ENCODE measurements around the gene ABCA7. TPM values are rescaled to one million over a fixed set of nuclear protein-coding genes. Genes with fewer than 3 reads are reported as not detected.
A peak's percentile ranks its signal among the peaks of the same experiment; 100 is the strongest.

Gene ABCA7
- total and polyA plus RNA-seq, 2 of the 13 experiments (the other 11 are each of a cell fraction or from before 2014, with no cell fraction given), result 4.4 to 32.4 TPM

- TF ChIP-seq RFX5 (IDR thresholded peaks at IDR 0.05; ENCODE audit: low read depth, low read length) (no peak), SRSF9 (IDR thresholded peaks at IDR 0.05; ENCODE audit: borderline replicate concordance, insufficient read depth, low read depth, low read length, poor library complexity, severe bottlenecking) (no peak), SPEN (CRISPR knock-in tag; IDR thresholded peaks at IDR 0.05; ENCODE audit: low read depth) (peak; percentile 71), ELF1 (CRISPR knock-in tag; IDR thresholded peaks at IDR 0.05) (peak; percentile 55), ZNF296 (CRISPR knock-in tag; conservative IDR thresholded peaks at IDR 0.05) (0 out of 2 replicates have a peak, but pooled peaks have one; percentile 9), RNF2 (conservative IDR thresholded peaks at IDR 0.05; ENCODE audit: low read depth) (no peak), GATAD2A (CRISPR knock-in tag; IDR thresholded peaks at IDR 0.05) (peak; percentile 70), ZNF569 (CRISPR knock-in tag; IDR thresholded peaks at IDR 0.05; ENCODE audit: borderline replicate concordance) (no peak), HIC2 (CRISPR knock-in tag; IDR thresholded peaks at IDR 0.05; ENCODE audit: low read depth) (peak; percentile 64; the same call in 1 of the 2 replicates), GPN1 (CRISPR knock-in tag; IDR thresholded peaks at IDR 0.05; ENCODE audit: borderline replicate concordance) (no peak), MTF2 (CRISPR knock-in tag; IDR thresholded peaks at IDR 0.05; ENCODE audit: borderline replicate concordance) (no peak), PHF8 (CRISPR knock-in tag; IDR thresholded peaks at IDR 0.05) (peak; percentile 54; the same call in 1 of the 2 replicates), ZNF772 (CRISPR knock-in tag; IDR thresholded peaks at IDR 0.05) (peak; percentile 82), ZNF251 (CRISPR knock-in tag; IDR thresholded peaks at IDR 0.05) (no peak), NFE2 (CRISPR knock-in tag; IDR thresholded peaks at IDR 0.05) (no peak), ZNF644 (CRISPR knock-in tag; IDR thresholded peaks at IDR 0.05; ENCODE audit: low read depth) (no peak)
- TF ChIP-seq, protein P1, sequence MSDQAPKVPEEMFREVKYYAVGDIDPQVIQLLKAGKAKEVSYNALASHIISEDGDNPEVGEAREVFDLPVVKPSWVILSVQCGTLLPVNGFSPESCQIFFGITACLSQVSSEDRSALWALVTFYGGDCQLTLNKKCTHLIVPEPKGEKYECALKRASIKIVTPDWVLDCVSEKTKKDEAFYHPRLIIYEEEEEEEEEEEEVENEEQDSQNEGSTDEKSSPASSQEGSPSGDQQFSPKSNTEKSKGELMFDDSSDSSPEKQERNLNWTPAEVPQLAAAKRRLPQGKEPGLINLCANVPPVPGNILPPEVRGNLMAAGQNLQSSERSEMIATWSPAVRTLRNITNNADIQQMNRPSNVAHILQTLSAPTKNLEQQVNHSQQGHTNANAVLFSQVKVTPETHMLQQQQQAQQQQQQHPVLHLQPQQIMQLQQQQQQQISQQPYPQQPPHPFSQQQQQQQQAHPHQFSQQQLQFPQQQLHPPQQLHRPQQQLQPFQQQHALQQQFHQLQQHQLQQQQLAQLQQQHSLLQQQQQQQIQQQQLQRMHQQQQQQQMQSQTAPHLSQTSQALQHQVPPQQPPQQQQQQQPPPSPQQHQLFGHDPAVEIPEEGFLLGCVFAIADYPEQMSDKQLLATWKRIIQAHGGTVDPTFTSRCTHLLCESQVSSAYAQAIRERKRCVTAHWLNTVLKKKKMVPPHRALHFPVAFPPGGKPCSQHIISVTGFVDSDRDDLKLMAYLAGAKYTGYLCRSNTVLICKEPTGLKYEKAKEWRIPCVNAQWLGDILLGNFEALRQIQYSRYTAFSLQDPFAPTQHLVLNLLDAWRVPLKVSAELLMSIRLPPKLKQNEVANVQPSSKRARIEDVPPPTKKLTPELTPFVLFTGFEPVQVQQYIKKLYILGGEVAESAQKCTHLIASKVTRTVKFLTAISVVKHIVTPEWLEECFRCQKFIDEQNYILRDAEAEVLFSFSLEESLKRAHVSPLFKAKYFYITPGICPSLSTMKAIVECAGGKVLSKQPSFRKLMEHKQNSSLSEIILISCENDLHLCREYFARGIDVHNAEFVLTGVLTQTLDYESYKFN (CRISPR knock-in tag; conservative IDR thresholded peaks at IDR 0.05), result peak; percentile 85
- TF ChIP-seq, protein P2, sequence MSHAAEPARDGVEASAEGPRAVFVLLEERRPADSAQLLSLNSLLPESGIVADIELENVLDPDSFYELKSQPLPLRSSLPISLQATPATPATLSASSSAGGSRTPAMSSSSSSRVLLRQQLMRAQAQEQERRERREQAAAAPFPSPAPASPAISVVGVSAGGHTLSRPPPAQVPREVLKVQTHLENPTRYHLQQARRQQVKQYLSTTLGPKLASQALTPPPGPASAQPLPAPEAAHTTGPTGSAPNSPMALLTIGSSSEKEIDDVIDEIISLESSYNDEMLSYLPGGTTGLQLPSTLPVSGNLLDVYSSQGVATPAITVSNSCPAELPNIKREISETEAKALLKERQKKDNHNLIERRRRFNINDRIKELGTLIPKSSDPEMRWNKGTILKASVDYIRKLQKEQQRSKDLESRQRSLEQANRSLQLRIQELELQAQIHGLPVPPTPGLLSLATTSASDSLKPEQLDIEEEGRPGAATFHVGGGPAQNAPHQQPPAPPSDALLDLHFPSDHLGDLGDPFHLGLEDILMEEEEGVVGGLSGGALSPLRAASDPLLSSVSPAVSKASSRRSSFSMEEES (CRISPR knock-in tag; IDR thresholded peaks at IDR 0.05), result peak; percentile 66
- TF ChIP-seq, protein P3, sequence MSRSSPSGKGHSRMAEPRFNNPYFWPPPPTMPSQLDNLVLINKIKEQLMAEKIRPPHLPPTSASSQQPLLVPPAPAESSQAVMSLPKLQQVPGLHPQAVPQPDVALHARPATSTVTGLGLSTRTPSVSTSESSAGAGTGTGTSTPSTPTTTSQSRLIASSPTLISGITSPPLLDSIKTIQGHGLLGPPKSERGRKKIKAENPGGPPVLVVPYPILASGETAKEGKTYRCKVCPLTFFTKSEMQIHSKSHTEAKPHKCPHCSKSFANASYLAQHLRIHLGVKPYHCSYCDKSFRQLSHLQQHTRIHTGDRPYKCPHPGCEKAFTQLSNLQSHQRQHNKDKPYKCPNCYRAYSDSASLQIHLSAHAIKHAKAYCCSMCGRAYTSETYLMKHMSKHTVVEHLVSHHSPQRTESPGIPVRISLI (CRISPR knock-in tag; IDR thresholded peaks at IDR 0.05; ENCODE audit: borderline replicate concordance), result peak; percentile 35; the same call in 1 of the 2 replicates
Observed at GRCh38 chr19:1113030-1113985, 73.4 kb downstream of the ABCA7 start (continued).

Data from HepG2 (cell line).